H1 (cell line): ENCODE results near the gene BRME1. TPM values are rescaled to one million over a fixed set of nuclear protein-coding genes. Genes with fewer than 3 reads are reported as not detected.
A peak's percentile ranks its signal among the peaks of the same experiment; 100 is the strongest.

ENCODE experiments used
- ASH2L ChIP-seq: fragments of 200-600, 300-600 bp; sonication (generic); IDR thresholded peaks from one replicate; pipeline ENCODE4 v1.7.1; 2017; ENCODE audit warnings: low read length
- BCL11A ChIP-seq, 2 experiments: IDR thresholded peaks; one replicate each; pipeline ENCODE4 v1.6.1; 2011; ENCODE audit warnings: low read depth in 2 of 2, low read length in 2 of 2, mild to moderate bottlenecking in 2 of 2
- NRF1 ChIP-seq: IDR thresholded peaks from 2 replicates; pipeline ENCODE4 v1.6.1; 2011; ENCODE audit warnings: mild to moderate bottlenecking, low read depth, low read length, improper control_type of control experiment
- POLR2A ChIP-seq, 2 experiments: IDR thresholded peaks; 1 replicate in 1 of 2; 2 replicates in 1 of 2; pipeline ENCODE4 v1.6.1; 2011; ENCODE audit warnings: low read depth in 2 of 2, low read length in 2 of 2, mild to moderate bottlenecking in 2 of 2; ENCODE audit errors: control extremely low read depth in 1 of 2
- RAD21 ChIP-seq, 2 experiments: IDR thresholded peaks in 1 of 2; conservative IDR thresholded peaks in 1 of 2; 2 replicates each; pipeline ENCODE4 v1.6.1; 2011; ENCODE audit warnings: low read depth in 2 of 2, low read length in 2 of 2, improper control_type of control experiment in 1 of 2, inconsistent platforms in 1 of 2, mild to moderate bottlenecking in 1 of 2, moderate library complexity in 1 of 2
- TBP ChIP-seq: IDR thresholded peaks from 2 replicates; pipeline ENCODE4 v1.6.1; 2011; ENCODE audit warnings: low read depth, low read length, improper control_type of control experiment
- polyA plus RNA-seq, 7 experiments: library from polyadenylated mRNA; depleted of rRNA in 3 of 7; stranded (reverse) in 5 of 7; unstranded in 2 of 7; fragments of >200 nt in 5 of 7; fragments of 200-250 nt in 2 of 7; gene quantifications; 1 replicate in 5 of 7; 2 replicates in 1 of 7; 4 replicates in 1 of 7; pipeline versions ENCODE4 v1.2.1 to v1.2.3, GENCODE V29; 2011 to 2013; ENCODE audit warnings: missing spikeins in 2 of 7, mixed read lengths in 2 of 7
- total RNA-seq: library from RNA; stranded (reverse); fragmentation: NEBNext Ultra II Directional; extraction: Animal tissue kit (Norgen Biotek cat#: 25700); gene quantifications from 2 replicates; pipeline ENCODE4 v1.2.1, GENCODE V29; 2021
- TF ChIP-seq, protein P1 (sequence below): fragments of 300-600 bp; sonication (generic); IDR thresholded peaks from 2 replicates; pipeline ENCODE4 v1.7.1; 2012; ENCODE audit warnings: low read length, moderate library complexity, mild to moderate bottlenecking, inconsistent platforms; ENCODE audit not compliant: insufficient replicate concordance
- TF ChIP-seq, protein P2 (sequence below): IDR thresholded peaks from 2 replicates; pipeline ENCODE4 v1.6.1; 2011; ENCODE audit warnings: low read length, improper control_type of control experiment

BRME1 gene
- total and polyA plus RNA-seq, 2 of the 8 experiments (the other 6 are each of a cell fraction or from before 2014, with no cell fraction given): 4.6 to 4.7 TPM

- TF ChIP-seq, protein P1, sequence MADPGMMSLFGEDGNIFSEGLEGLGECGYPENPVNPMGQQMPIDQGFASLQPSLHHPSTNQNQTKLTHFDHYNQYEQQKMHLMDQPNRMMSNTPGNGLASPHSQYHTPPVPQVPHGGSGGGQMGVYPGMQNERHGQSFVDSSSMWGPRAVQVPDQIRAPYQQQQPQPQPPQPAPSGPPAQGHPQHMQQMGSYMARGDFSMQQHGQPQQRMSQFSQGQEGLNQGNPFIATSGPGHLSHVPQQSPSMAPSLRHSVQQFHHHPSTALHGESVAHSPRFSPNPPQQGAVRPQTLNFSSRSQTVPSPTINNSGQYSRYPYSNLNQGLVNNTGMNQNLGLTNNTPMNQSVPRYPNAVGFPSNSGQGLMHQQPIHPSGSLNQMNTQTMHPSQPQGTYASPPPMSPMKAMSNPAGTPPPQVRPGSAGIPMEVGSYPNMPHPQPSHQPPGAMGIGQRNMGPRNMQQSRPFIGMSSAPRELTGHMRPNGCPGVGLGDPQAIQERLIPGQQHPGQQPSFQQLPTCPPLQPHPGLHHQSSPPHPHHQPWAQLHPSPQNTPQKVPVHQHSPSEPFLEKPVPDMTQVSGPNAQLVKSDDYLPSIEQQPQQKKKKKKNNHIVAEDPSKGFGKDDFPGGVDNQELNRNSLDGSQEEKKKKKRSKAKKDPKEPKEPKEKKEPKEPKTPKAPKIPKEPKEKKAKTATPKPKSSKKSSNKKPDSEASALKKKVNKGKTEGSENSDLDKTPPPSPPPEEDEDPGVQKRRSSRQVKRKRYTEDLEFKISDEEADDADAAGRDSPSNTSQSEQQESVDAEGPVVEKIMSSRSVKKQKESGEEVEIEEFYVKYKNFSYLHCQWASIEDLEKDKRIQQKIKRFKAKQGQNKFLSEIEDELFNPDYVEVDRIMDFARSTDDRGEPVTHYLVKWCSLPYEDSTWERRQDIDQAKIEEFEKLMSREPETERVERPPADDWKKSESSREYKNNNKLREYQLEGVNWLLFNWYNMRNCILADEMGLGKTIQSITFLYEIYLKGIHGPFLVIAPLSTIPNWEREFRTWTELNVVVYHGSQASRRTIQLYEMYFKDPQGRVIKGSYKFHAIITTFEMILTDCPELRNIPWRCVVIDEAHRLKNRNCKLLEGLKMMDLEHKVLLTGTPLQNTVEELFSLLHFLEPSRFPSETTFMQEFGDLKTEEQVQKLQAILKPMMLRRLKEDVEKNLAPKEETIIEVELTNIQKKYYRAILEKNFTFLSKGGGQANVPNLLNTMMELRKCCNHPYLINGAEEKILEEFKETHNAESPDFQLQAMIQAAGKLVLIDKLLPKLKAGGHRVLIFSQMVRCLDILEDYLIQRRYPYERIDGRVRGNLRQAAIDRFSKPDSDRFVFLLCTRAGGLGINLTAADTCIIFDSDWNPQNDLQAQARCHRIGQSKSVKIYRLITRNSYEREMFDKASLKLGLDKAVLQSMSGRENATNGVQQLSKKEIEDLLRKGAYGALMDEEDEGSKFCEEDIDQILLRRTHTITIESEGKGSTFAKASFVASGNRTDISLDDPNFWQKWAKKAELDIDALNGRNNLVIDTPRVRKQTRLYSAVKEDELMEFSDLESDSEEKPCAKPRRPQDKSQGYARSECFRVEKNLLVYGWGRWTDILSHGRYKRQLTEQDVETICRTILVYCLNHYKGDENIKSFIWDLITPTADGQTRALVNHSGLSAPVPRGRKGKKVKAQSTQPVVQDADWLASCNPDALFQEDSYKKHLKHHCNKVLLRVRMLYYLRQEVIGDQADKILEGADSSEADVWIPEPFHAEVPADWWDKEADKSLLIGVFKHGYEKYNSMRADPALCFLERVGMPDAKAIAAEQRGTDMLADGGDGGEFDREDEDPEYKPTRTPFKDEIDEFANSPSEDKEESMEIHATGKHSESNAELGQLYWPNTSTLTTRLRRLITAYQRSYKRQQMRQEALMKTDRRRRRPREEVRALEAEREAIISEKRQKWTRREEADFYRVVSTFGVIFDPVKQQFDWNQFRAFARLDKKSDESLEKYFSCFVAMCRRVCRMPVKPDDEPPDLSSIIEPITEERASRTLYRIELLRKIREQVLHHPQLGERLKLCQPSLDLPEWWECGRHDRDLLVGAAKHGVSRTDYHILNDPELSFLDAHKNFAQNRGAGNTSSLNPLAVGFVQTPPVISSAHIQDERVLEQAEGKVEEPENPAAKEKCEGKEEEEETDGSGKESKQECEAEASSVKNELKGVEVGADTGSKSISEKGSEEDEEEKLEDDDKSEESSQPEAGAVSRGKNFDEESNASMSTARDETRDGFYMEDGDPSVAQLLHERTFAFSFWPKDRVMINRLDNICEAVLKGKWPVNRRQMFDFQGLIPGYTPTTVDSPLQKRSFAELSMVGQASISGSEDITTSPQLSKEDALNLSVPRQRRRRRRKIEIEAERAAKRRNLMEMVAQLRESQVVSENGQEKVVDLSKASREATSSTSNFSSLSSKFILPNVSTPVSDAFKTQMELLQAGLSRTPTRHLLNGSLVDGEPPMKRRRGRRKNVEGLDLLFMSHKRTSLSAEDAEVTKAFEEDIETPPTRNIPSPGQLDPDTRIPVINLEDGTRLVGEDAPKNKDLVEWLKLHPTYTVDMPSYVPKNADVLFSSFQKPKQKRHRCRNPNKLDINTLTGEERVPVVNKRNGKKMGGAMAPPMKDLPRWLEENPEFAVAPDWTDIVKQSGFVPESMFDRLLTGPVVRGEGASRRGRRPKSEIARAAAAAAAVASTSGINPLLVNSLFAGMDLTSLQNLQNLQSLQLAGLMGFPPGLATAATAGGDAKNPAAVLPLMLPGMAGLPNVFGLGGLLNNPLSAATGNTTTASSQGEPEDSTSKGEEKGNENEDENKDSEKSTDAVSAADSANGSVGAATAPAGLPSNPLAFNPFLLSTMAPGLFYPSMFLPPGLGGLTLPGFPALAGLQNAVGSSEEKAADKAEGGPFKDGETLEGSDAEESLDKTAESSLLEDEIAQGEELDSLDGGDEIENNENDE: no peak
- TF ChIP-seq RAD21 (IDR thresholded peaks at IDR 0.05 in 1 of 2, conservative IDR thresholded peaks at IDR 0.05 in 1 of 2; ENCODE audit: low read depth in 2 of 2, low read length in 2 of 2): peak; percentile 13 to 31; a peak in 2 of 4 replicates
- no peak for TF ChIP-seq NRF1
- peak; percentile 70; the same call in 1 of the 2 replicates for TF ChIP-seq TBP
- TF ChIP-seq ASH2L: peak; percentile 71
- TF ChIP-seq, protein P2, sequence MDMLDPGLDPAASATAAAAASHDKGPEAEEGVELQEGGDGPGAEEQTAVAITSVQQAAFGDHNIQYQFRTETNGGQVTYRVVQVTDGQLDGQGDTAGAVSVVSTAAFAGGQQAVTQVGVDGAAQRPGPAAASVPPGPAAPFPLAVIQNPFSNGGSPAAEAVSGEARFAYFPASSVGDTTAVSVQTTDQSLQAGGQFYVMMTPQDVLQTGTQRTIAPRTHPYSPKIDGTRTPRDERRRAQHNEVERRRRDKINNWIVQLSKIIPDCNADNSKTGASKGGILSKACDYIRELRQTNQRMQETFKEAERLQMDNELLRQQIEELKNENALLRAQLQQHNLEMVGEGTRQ: no peak
- TF ChIP-seq POLR2A (IDR thresholded peaks at IDR 0.05; ENCODE audit: control extremely low read depth in 1 of 2, low read depth in 2 of 2, low read length in 2 of 2): peak; percentile 61 to 90; a peak in 2 of 3 replicates
- no peak for TF ChIP-seq BCL11A (IDR thresholded peaks at IDR 0.05; ENCODE audit: low read depth in 2 of 2, low read length in 2 of 2)
Observed at GRCh38 chr19:13847407-13848339, 58.2 kb downstream of the BRME1 start (continued).
